Measurements from ENCODE around the gene ARHGEF17.

Gene ARHGEF17

GRCh38 chr11:73286240-73286810 lies 21.8 kb upstream of the ARHGEF17 start:
- TF ChIP-seq FOXM1 (IDR thresholded peaks at IDR 0.05; ENCODE audit: borderline replicate concordance) (no peak), ELF4 (IDR thresholded peaks at IDR 0.05) (no peak), PKNOX1 (IDR thresholded peaks at IDR 0.05) (no peak), SP1 (IDR thresholded peaks at IDR 0.05) (no peak), FOXA1 (IDR thresholded peaks at IDR 0.05) (no peak), L3MBTL2 (conservative IDR thresholded peaks at IDR 0.05) (no peak), ZNF384 (IDR thresholded peaks at IDR 0.05) (no peak), BHLHE40 (IDR thresholded peaks at IDR 0.05; ENCODE audit: borderline replicate concordance) (no peak), NFRKB (IDR thresholded peaks at IDR 0.05) (no peak), SUZ12 (IDR thresholded peaks at IDR 0.05) (no peak), HDGF (IDR thresholded peaks at IDR 0.05; ENCODE audit: borderline replicate concordance) (no peak), ARNT (IDR thresholded peaks at IDR 0.05) (no peak), CTBP1 (IDR thresholded peaks at IDR 0.05; ENCODE audit: borderline replicate concordance) (no peak), TARDBP (IDR thresholded peaks at IDR 0.05) (no peak), LEF1 (IDR thresholded peaks at IDR 0.05; ENCODE audit: borderline replicate concordance) (no peak), FOXK2 (IDR thresholded peaks at IDR 0.05) (no peak)
- no peak for DNase-seq (ENCODE audit: extremely low spot score)
- ChIA-PET CTCF (no interaction called here), POLR2A (no interaction called here)

GRCh38 chr11:73287400-73288101 lies 20.5 kb upstream of the ARHGEF17 start:
- CTCF ChIA-PET = interaction anchor here (1.3 kb wide), 1 partner anchor 20 kb away, joined by 4 read pairs; no protein-coding TSS in a partner anchor
- POLR2A ChIA-PET = no interaction called here
- no peak for TF ChIP-seq L3MBTL2 (conservative IDR thresholded peaks at IDR 0.05)
- no peak for TF ChIP-seq SP1 (IDR thresholded peaks at IDR 0.05)
- no peak for TF ChIP-seq PKNOX1 (IDR thresholded peaks at IDR 0.05)
- no peak for TF ChIP-seq FOXK2 (IDR thresholded peaks at IDR 0.05)
- no peak for TF ChIP-seq ZNF384 (IDR thresholded peaks at IDR 0.05)
- no peak for TF ChIP-seq BHLHE40 (IDR thresholded peaks at IDR 0.05; ENCODE audit: borderline replicate concordance)
- no peak for TF ChIP-seq LEF1 (IDR thresholded peaks at IDR 0.05; ENCODE audit: borderline replicate concordance)
- no peak for TF ChIP-seq HDGF (IDR thresholded peaks at IDR 0.05; ENCODE audit: borderline replicate concordance)
- no peak for TF ChIP-seq SUZ12 (IDR thresholded peaks at IDR 0.05)
- no peak for TF ChIP-seq FOXA1 (IDR thresholded peaks at IDR 0.05)
- TF ChIP-seq CTBP1 (IDR thresholded peaks at IDR 0.05; ENCODE audit: borderline replicate concordance) = no peak
- TF ChIP-seq ELF4 (IDR thresholded peaks at IDR 0.05) = no peak
- DNase-seq (ENCODE audit: extremely low spot score) = no peak

GRCh38 chr11:73288192-73288872 lies 19.7 kb upstream of the ARHGEF17 start:
- ChIA-PET CTCF (interaction anchor here (1.3 to 2.5 kb wide), 6 partner anchors 9 to 43 kb away, joined by 4 to 14 read pairs (median 7); no protein-coding TSS in a partner anchor), POLR2A (no interaction called here)
- no peak for DNase-seq (ENCODE audit: extremely low spot score)
- TF ChIP-seq SP1 (IDR thresholded peaks at IDR 0.05) = no peak
- TF ChIP-seq ZNF384 (IDR thresholded peaks at IDR 0.05) = no peak
- TF ChIP-seq LEF1 (IDR thresholded peaks at IDR 0.05; ENCODE audit: borderline replicate concordance) = no peak
- no peak for TF ChIP-seq TARDBP (IDR thresholded peaks at IDR 0.05)
- no peak for TF ChIP-seq BHLHE40 (IDR thresholded peaks at IDR 0.05; ENCODE audit: borderline replicate concordance)
- no peak for TF ChIP-seq FOXM1 (IDR thresholded peaks at IDR 0.05; ENCODE audit: borderline replicate concordance)
- TF ChIP-seq PKNOX1 (IDR thresholded peaks at IDR 0.05) = no peak
- no peak for TF ChIP-seq FOXK2 (IDR thresholded peaks at IDR 0.05)
- TF ChIP-seq CTBP1 (IDR thresholded peaks at IDR 0.05; ENCODE audit: borderline replicate concordance) = no peak
- TF ChIP-seq FOXA1 (IDR thresholded peaks at IDR 0.05) = no peak
- TF ChIP-seq SUZ12 (IDR thresholded peaks at IDR 0.05) = no peak

DNA sequence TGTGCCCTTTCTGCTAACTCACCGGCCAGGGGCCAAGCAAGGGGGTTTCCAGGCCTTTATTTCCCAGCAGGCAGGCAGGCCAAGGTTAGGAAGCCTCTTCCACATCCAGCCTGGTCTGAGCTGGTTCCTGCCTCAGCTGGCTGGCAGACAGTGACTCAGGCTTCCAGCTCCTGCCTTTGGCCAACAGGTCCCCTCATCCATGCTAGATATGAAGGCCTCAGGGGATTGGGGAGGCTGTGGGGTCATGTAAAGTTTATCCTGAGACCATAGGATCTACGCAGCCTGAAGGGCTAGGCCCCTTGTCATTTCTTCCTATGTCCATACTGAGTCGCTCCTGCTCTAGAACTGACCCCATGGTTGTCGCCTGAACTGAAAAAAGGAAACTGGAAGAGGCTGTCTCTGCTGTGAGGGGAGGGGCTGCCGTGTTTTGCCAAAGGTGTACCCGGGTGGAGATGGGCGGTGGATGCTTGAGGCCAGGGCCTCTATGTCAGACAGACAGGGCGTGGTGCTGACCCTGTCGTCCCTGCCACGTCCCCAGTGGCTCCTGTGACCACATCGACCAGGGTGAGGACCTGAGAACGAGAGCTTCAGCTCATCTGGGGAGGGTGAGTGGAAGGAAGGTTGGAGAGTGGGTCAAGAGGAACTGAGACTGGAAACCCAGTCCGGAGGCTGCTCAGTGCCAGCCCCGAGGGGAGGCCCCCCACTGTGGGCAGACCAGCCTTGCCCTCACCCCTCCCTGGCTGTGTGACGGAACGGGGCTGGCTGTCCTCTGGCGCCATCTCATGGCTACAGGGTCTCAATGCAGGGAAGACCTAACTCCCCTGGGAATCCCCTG lies 19.0 kb upstream of the ARHGEF17 start:
- ChIA-PET CTCF (interaction anchor here (0.6 to 2.5 kb wide), 14 partner anchors 10 to 495 kb away, joined by 3 to 14 read pairs (median 4); no protein-coding TSS in a partner anchor), POLR2A (no interaction called here)
- DNase-seq (ENCODE audit: extremely low spot score) = peak; percentile 88
- no peak for TF ChIP-seq PKNOX1 (IDR thresholded peaks at IDR 0.05)
- peak; percentile 62; the same call in 1 of the 2 replicates for TF ChIP-seq FOXM1 (IDR thresholded peaks at IDR 0.05; ENCODE audit: borderline replicate concordance)

DNA sequence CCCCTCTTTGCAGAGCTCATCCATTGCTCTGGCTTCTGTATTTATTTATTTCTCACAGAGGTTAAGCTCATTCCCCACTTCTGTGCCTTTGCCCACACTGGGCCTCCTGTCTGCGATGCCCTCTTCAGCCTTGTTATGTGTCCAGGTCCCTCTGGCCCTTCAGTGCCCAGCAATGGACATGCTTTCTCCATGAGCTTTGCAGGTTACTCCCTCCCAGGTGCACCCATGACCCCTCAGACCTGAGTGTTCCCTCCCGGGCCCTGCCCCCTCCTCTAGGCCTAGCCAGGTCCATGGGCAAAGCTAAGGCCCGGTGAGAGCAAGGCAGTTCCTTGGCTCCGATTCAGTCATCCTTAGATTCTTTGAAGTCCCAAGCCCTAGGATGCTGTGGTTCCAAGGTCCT lies 17.5 kb upstream of the ARHGEF17 start:
- DNase-seq (ENCODE audit: extremely low spot score) = no peak
- ChIA-PET POLR2A (no interaction called here), CTCF (interaction anchor here (1.4 to 2.5 kb wide), 4 partner anchors 8 to 69 kb away, joined by 3 to 14 read pairs (median 14); no protein-coding TSS in a partner anchor)
- TF ChIP-seq SP1 (IDR thresholded peaks at IDR 0.05) (no peak), HDGF (IDR thresholded peaks at IDR 0.05; ENCODE audit: borderline replicate concordance) (no peak), SUZ12 (IDR thresholded peaks at IDR 0.05) (no peak), FOXK2 (IDR thresholded peaks at IDR 0.05) (no peak), LEF1 (IDR thresholded peaks at IDR 0.05; ENCODE audit: borderline replicate concordance) (no peak), PKNOX1 (IDR thresholded peaks at IDR 0.05) (no peak), TARDBP (IDR thresholded peaks at IDR 0.05) (no peak), BHLHE40 (IDR thresholded peaks at IDR 0.05; ENCODE audit: borderline replicate concordance) (no peak), NFRKB (IDR thresholded peaks at IDR 0.05) (no peak), ARNT (IDR thresholded peaks at IDR 0.05) (no peak), ZNF384 (IDR thresholded peaks at IDR 0.05) (no peak), FOXM1 (IDR thresholded peaks at IDR 0.05; ENCODE audit: borderline replicate concordance) (no peak), ELF4 (IDR thresholded peaks at IDR 0.05) (no peak), FOXA1 (IDR thresholded peaks at IDR 0.05) (no peak), L3MBTL2 (conservative IDR thresholded peaks at IDR 0.05) (no peak), CTBP1 (IDR thresholded peaks at IDR 0.05; ENCODE audit: borderline replicate concordance) (no peak)
